ENCODE measurements around the gene KIF9.
"Not testable (repeated sequence)": the region's sequence is repeated elsewhere in the genome, so short reads cannot be mapped to it uniquely, and the experiment has no call there.

KIF9 gene

DNA sequence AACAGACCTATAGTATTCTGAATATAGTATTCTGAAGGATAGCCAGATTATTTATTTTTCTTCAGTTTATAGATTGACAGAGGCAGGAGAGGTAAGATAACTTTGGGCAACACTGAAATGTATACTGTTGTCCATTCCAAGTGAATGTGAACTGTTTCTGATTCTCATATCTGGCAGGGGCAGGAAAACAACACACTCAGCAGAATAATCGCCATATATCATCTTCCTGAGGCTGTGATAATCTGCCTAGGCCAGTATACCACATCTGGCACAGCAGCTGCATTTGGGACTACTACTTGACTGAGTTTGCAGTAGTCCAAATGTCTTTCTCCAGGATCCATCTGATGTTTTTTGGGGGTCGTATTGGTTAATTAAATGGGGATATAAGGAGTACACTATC, 96.3 kb downstream of the KIF9 start:
- DNase-seq (ENCODE audit: low read depth), result no peak

GRCh38 chr3:47181685-47182084, 100.9 kb downstream of the KIF9 start:
- not testable (repeated sequence) for DNase-seq (ENCODE audit: low read depth)

- DNase-seq (ENCODE audit: low read depth), result not testable (repeated sequence)
These were observed 102.6 kb downstream of the KIF9 start for GRCh38 chr3:47180011-47180410.
